Retinal pigment epithelial cell (primary cell): ENCODE data around the gene TEAD1.

ENCODE experiments used
- DNase-seq: peaks from one replicate; pipeline ENCODE4 v3.0.0-alpha.2; 2010; ENCODE audit warnings: low read depth
- H3K4me3 ChIP-seq: 2 replicates; pipeline ENCODE4 v1.5.1; 2011; ENCODE audit warnings: mild to moderate bottlenecking, low read length, control low read depth, moderate library complexity
- CTCF ChIP-seq: conservative IDR thresholded peaks from 2 replicates; pipeline ENCODE4 v1.5.1; 2011; ENCODE audit warnings: low read depth, low read length, control low read depth, inconsistent platforms

The TEAD1 gene

GRCh38 chr11:12706545-12707499, 32.6 kb downstream of the TEAD1 start:
- no peak for TF ChIP-seq CTCF
- no peak for DNase-seq
- H3K4me3 ChIP-seq: no peak overlapping the region

- no peak overlapping the region for H3K4me3 ChIP-seq
- no peak for DNase-seq
- TF ChIP-seq CTCF: no peak
Observed at GRCh38 chr11:12707500-12707880, 33.3 kb downstream of the TEAD1 start.

- TF ChIP-seq CTCF: no peak
- no peak for DNase-seq
- H3K4me3 ChIP-seq: no peak overlapping the region
Observed at GRCh38 chr11:12711496-12711895, 37.3 kb downstream of the TEAD1 start.

- no peak overlapping the region for H3K4me3 ChIP-seq
- no peak for TF ChIP-seq CTCF
Observed at GRCh38 chr11:12712132-12712531, 37.9 kb downstream of the TEAD1 start.

GRCh38 chr11:12715131-12715530, 40.9 kb downstream of the TEAD1 start:
- no peak for DNase-seq
- TF ChIP-seq CTCF: no peak
- H3K4me3 ChIP-seq: no peak overlapping the region

More at GRCh38 chr11:12712132-12712531, 37.9 kb downstream of the TEAD1 start:
- DNase-seq: no peak

- no peak for DNase-seq
- TF ChIP-seq CTCF: no peak
Observed at GRCh38 chr11:12715941-12716340, 41.7 kb downstream of the TEAD1 start.

GRCh38 chr11:12716816-12717215, 42.6 kb downstream of the TEAD1 start:
- no peak for TF ChIP-seq CTCF
- H3K4me3 ChIP-seq: no peak overlapping the region
- DNase-seq: no peak

More at GRCh38 chr11:12715941-12716340, 41.7 kb downstream of the TEAD1 start:
- no peak overlapping the region for H3K4me3 ChIP-seq
